SK-N-SH (cell line): ENCODE data around the gene ACKR3. TPM values are rescaled to one million over a fixed set of nuclear protein-coding genes. Genes with fewer than 3 reads are reported as not detected.

Experiments
- CTCF ChIA-PET: fragments of 300-600, 350-600 bp; formaldehyde crosslinking; extraction: SDS; loops from one replicate; lab custom pipeline; 2021; lab: Yijun Ruan, JAX
- POLR2A ChIA-PET: fragments of 350-600 bp; sonication (Branson Sonifier 250); formaldehyde crosslinking; extraction: SDS; loops from one replicate; lab custom pipeline; 2020; ENCODE audit warnings: antibody characterized with exemption, inconsistent platforms; lab: Yijun Ruan, JAX
- DNase-seq: peaks from one replicate; pipeline ENCODE4 v3.0.0; 2012
- H2AFZ ChIP-seq: fragments of 200-600 bp; sonication (generic); 2 replicates; pipeline ENCODE4 v1.8.1; 2016; ENCODE audit warnings: antibody characterized with exemption, mild to moderate bottlenecking, low read depth
- H3F3A ChIP-seq: fragments of 200-600 bp; sonication (generic); replicated peaks from 2 replicates; pipeline ENCODE3; 2016; ENCODE audit warnings: antibody characterized with exemption, mild to moderate bottlenecking; ENCODE audit not compliant: insufficient read depth
- H3K27ac ChIP-seq, 2 experiments: fragments of 200-500 bp in 1 of 2; fragments of 200-600 bp in 1 of 2; sonication (Bioruptor generic) in 1 of 2; sonication (generic), shearing (Covaris generic) in 1 of 2; 2 replicates each; pipeline versions ENCODE4 v1.5.1 to v1.6.1; 2014 to 2016; ENCODE audit warnings: low read depth in 2 of 2, inconsistent platforms in 1 of 2, low read length in 1 of 2, mild to moderate bottlenecking in 1 of 2, mixed read lengths in 1 of 2
- H3K27me3 ChIP-seq: fragments of 200-600 bp; sonication (generic), shearing (Covaris generic); 2 replicates; pipeline ENCODE4 v1.6.1; 2016; ENCODE audit warnings: mixed run types; ENCODE audit not compliant: insufficient read depth
- H3K36me3 ChIP-seq, 2 experiments: fragments of 200-500 bp in 1 of 2; fragments of 200-600 bp in 1 of 2; sonication (Bioruptor generic) in 1 of 2; sonication (generic) in 1 of 2; replicated peaks in 1 of 2; 2 replicates each; pipeline versions ENCODE3 to v1.5.1; 2014 to 2016; ENCODE audit warnings: low read length in 1 of 2, mild to moderate bottlenecking in 1 of 2; ENCODE audit not compliant: insufficient read depth in 2 of 2, control insufficient read depth in 1 of 2
- H3K4me1 ChIP-seq, 2 experiments: fragments of 200-500 bp in 1 of 2; fragments of 200-600 bp in 1 of 2; sonication (Bioruptor generic) in 1 of 2; sonication (generic), shearing (Covaris generic) in 1 of 2; 2 replicates each; pipeline versions ENCODE4 v1.5.1 to v1.6.1; 2014 to 2016; ENCODE audit warnings: low read depth in 1 of 2, low read length in 1 of 2, mixed run types in 1 of 2; ENCODE audit not compliant: insufficient read depth in 2 of 2, control insufficient read depth in 1 of 2
- H3K4me2 ChIP-seq: fragments of 200-600 bp; sonication (generic), shearing (Covaris generic); 2 replicates; pipeline ENCODE4 v1.6.1; 2017; ENCODE audit warnings: mixed run types
- H3K4me3 ChIP-seq, 2 experiments: fragments of 200-500 bp in 1 of 2; fragments of 200-600 bp in 1 of 2; sonication (Bioruptor generic) in 1 of 2; sonication (generic), shearing (Covaris generic) in 1 of 2; 2 replicates each; pipeline versions ENCODE4 v1.5.1 to v1.8.1; 2014 to 2016; ENCODE audit warnings: low read depth in 2 of 2, inconsistent platforms in 1 of 2, low read length in 1 of 2, mild to moderate bottlenecking in 1 of 2, mixed read lengths in 1 of 2, moderate library complexity in 1 of 2
- H3K79me2 ChIP-seq: fragments of 200-600 bp; sonication (generic); 2 replicates; pipeline ENCODE4 v1.8.1; 2017; ENCODE audit warnings: mild to moderate bottlenecking; ENCODE audit not compliant: insufficient read depth
- H3K9ac ChIP-seq: fragments of 200-600 bp; sonication (generic); 2 replicates; pipeline ENCODE4 v1.6.1; 2017; ENCODE audit warnings: mixed run types
- H3K9me2 ChIP-seq: fragments of 200-600 bp; sonication (generic); 2 replicates; pipeline ENCODE4 v1.6.1; 2017; ENCODE audit warnings: mixed run types
- H3K9me3 ChIP-seq: fragments of 200-600 bp; sonication (generic); 2 replicates; pipeline ENCODE4 v1.6.1; 2017; ENCODE audit warnings: mixed run types, mild to moderate bottlenecking, moderate library complexity
- H4K20me1 ChIP-seq: fragments of 200-600 bp; sonication (generic); 2 replicates; pipeline ENCODE4 v1.6.1; 2017; ENCODE audit warnings: mild to moderate bottlenecking, mixed run types; ENCODE audit not compliant: insufficient read depth
- CHD2 ChIP-seq: fragments of 150-350 bp; IDR thresholded peaks from 2 replicates; pipeline ENCODE4 v1.6.1; 2018; ENCODE audit warnings: low read length; ENCODE audit not compliant: partially characterized antibody
- EP300 ChIP-seq, 2 experiments: IDR thresholded peaks; 2 replicates each; pipeline versions ENCODE4 v1.4.0 to v1.6.1; 2012; ENCODE audit warnings: borderline replicate concordance in 1 of 2, low read depth in 1 of 2, low read length in 1 of 2
- GABPA ChIP-seq: IDR thresholded peaks from 2 replicates; pipeline ENCODE4 v1.4.0; 2012; ENCODE audit warnings: low read depth, mild to moderate bottlenecking
- MXI1 ChIP-seq: IDR thresholded peaks from 2 replicates; pipeline ENCODE4 v1.6.1; 2012; ENCODE audit warnings: mild to moderate bottlenecking, low read depth, low read length, improper control_type of control experiment
- NFIC ChIP-seq: IDR thresholded peaks from 2 replicates; pipeline ENCODE4 v1.4.0; 2012; ENCODE audit warnings: borderline replicate concordance
- NRF1 ChIP-seq: IDR thresholded peaks from 2 replicates; pipeline ENCODE4 v1.6.1; 2012; ENCODE audit warnings: low read depth, mild to moderate bottlenecking, low read length
- RAD21 ChIP-seq: IDR thresholded peaks from 2 replicates; pipeline ENCODE4 v1.6.1; 2012; ENCODE audit warnings: mild to moderate bottlenecking, low read length
- RCOR1 ChIP-seq: fragments of 150-350 bp; IDR thresholded peaks from 2 replicates; pipeline ENCODE4 v1.6.1; 2017; ENCODE audit warnings: antibody characterized with exemption, low read length
- RFX5 ChIP-seq: IDR thresholded peaks from 2 replicates; pipeline ENCODE4 v1.6.1; 2012; ENCODE audit warnings: mild to moderate bottlenecking, improper control_type of control experiment, low read length
- SIN3A ChIP-seq: IDR thresholded peaks from 2 replicates; pipeline ENCODE4 v1.6.1; 2012; ENCODE audit warnings: low read depth, mild to moderate bottlenecking, low read length, moderate library complexity, borderline replicate concordance
- SMC3 ChIP-seq: IDR thresholded peaks from 2 replicates; pipeline ENCODE4 v1.6.1; 2012; ENCODE audit warnings: low read depth, low read length, improper control_type of control experiment
- USF1 ChIP-seq: IDR thresholded peaks from 2 replicates; pipeline ENCODE4 v1.4.0; 2012; ENCODE audit warnings: low read depth, borderline replicate concordance
- USF2 ChIP-seq: fragments of 150-350 bp; IDR thresholded peaks from 2 replicates; pipeline ENCODE4 v1.6.1; 2017; ENCODE audit warnings: antibody characterized with exemption, low read length, low read depth, borderline replicate concordance
- YY1 ChIP-seq: IDR thresholded peaks from 2 replicates; pipeline ENCODE4 v1.4.0; 2012; ENCODE audit warnings: low read depth, mild to moderate bottlenecking
- WGBS: methylation state at CpG from one replicate; pipeline ENCODE4 v1.1.6; 2017; ENCODE audit warnings: low lambda C conversion rate; 5-methylcytosine and 5-hydroxymethylcytosine counted together
- polyA plus RNA-seq, 3 experiments: library from polyadenylated mRNA; depleted of rRNA; stranded (reverse); fragments of >200 nt; gene quantifications; 2 replicates each; pipeline ENCODE4 v1.2.3, GENCODE V29; 2012
- TF ChIP-seq, protein P1 (sequence below): IDR thresholded peaks from 2 replicates; pipeline ENCODE4; 2012
- TF ChIP-seq, protein P2 (sequence below): fragments of 150-350 bp; IDR thresholded peaks from 2 replicates; pipeline ENCODE4 v1.6.1; 2016; ENCODE audit warnings: mild to moderate bottlenecking, low read depth, low read length

Gene ACKR3
- polyA plus RNA-seq, 1 of the 3 experiments (the other 2 are of a cell fraction): not detected

DNA sequence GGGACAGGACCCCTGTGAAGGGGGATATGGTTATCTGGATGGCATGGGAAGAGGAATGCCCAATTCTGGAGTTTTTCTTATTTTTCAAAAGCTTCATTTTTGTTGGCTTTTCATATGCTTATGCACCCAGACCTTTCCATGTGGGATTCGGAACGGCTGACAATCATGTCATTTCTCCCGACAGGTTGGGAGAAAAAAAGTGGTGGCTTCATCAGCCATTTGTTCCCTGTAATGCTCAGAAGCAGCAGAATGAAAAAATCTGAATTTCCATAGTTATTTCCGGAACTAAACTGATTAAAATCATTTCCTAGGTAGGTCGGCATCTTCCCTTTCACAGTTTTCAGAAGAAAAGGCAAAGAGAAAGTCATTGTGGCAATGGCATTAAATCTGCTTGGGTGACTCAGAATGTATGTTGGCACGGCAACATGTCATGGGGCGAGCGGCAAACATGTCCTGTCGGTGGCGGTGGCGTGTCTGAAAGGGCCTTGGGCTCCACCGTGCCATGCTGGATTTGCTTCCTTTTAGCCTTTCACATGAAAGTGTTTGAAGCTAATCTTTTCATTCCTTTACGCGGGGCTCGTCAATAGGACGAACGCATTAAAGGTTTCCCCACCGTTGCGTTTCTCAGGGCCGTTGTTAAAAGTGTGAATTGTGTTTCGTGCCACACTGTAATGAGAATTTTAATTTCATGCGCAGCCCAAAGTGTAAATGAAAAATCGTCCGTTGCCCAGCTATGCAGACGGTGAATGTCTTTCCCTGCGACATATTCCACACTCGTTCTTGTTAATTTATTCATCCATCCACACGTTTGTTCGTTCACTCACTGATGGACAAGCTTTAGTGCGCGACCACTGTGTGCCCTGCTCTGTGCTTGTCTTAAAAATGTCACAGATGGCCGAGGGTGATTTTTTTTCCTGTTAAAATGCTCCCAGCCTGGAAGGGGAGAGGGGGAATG is 18.5 kb downstream of the ACKR3 start:
- no peak overlapping the region for H3K27ac ChIP-seq
- CTCF ChIA-PET: no interaction called here
- TF ChIP-seq GABPA (no peak), SMC3 (no peak), RFX5 (no peak), EP300 (IDR thresholded peaks at IDR 0.05; ENCODE audit: borderline replicate concordance in 1 of 2, low read depth in 1 of 2, low read length in 1 of 2) (no peak), USF1 (no peak), RAD21 (no peak), NRF1 (no peak), MXI1 (no peak), SIN3A (no peak), NFIC (no peak), RCOR1 (no peak)
- TF ChIP-seq, protein P1, sequence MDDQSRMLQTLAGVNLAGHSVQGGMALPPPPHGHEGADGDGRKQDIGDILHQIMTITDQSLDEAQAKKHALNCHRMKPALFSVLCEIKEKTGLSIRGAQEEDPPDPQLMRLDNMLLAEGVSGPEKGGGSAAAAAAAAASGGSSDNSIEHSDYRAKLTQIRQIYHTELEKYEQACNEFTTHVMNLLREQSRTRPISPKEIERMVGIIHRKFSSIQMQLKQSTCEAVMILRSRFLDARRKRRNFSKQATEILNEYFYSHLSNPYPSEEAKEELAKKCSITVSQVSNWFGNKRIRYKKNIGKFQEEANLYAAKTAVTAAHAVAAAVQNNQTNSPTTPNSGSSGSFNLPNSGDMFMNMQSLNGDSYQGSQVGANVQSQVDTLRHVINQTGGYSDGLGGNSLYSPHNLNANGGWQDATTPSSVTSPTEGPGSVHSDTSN: no peak
- TF ChIP-seq, all 33 proteins: peak for 0
- H2AFZ ChIP-seq: no peak overlapping the region
- H3K27me3 ChIP-seq: no peaks in the 10 kb centered on the region; the same call in 1 of the 2 replicates
- H3K79me2 ChIP-seq: no peaks in the 10 kb centered on the region
- no peaks in the 10 kb centered on the region for H3K36me3 ChIP-seq
- H3K4me2 ChIP-seq: no peak overlapping the region
- H3K9ac ChIP-seq: no peak overlapping the region
- POLR2A ChIA-PET: no interaction called here
- no peak overlapping the region for H3K4me3 ChIP-seq
- H3K4me1 ChIP-seq: no peaks in the 10 kb centered on the region
- no peaks in the 10 kb centered on the region for H3K9me2 ChIP-seq
- no peaks in the 10 kb centered on the region for H4K20me1 ChIP-seq
- WGBS: 61% methylated on average over 32 of the region's 32 CpGs
- H3K9me3 ChIP-seq: no peaks in the 10 kb centered on the region
- H3F3A ChIP-seq: no peaks in the 10 kb centered on the region
- DNase-seq: no peak

DNA sequence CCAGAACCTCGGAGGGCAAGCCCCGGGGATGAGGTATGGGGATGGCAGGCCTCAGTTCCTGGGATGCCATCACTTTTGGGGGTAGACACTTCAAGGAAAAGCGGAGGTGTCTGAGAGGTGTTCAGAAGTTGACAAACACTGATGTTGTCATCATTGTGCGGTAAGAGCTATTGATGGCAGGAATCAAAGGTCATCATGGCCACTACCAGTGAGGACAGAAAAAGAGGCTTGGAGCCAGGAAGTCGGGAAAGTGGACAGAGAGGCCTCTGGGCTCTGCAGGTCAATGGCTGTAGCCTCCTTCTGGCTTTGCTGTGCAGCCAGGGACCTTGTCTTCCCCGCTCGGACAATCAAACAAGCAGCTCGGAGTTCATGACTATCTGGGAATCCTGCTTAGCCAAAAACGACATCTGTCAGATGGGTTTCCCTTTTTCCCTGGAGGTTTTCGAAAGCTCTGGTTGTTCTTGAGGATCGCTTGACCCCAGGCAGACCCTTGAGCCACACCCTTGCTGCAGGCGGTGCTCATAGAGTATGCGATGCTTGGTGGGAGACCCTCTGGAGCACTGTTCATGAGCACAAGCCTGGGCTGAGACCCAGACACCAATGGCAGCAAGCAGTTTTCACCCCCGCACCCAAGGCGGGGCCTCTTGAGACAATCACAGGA is 19.4 kb downstream of the ACKR3 start:
- Histone ChIP-seq H3K4me2 (no peak overlapping the region), H3K9me3 (no peaks in the 10 kb centered on the region), H3K4me3 (no peak overlapping the region), H3K36me3 (no peaks in the 10 kb centered on the region), H3K79me2 (no peaks in the 10 kb centered on the region), H3K9me2 (no peaks in the 10 kb centered on the region), H2AFZ (no peak overlapping the region), H3K4me1 (no peaks in the 10 kb centered on the region), H3K27me3 (no peaks in the 10 kb centered on the region; the same call in 1 of the 2 replicates), H3K9ac (no peak overlapping the region), H3F3A (no peaks in the 10 kb centered on the region), H3K27ac (no peak overlapping the region), H4K20me1 (no peaks in the 10 kb centered on the region)
- ChIA-PET POLR2A (no interaction called here), CTCF (no interaction called here)
- no peak for DNase-seq
- no peak for TF ChIP-seq SMC3
- TF ChIP-seq NFIC: no peak
- no peak for TF ChIP-seq YY1
- TF ChIP-seq, protein P2, sequence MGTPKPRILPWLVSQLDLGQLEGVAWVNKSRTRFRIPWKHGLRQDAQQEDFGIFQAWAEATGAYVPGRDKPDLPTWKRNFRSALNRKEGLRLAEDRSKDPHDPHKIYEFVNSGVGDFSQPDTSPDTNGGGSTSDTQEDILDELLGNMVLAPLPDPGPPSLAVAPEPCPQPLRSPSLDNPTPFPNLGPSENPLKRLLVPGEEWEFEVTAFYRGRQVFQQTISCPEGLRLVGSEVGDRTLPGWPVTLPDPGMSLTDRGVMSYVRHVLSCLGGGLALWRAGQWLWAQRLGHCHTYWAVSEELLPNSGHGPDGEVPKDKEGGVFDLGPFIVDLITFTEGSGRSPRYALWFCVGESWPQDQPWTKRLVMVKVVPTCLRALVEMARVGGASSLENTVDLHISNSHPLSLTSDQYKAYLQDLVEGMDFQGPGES: no peak
- no peak for TF ChIP-seq CHD2
- TF ChIP-seq USF2: no peak
- TF ChIP-seq RAD21: no peak
- 51% methylated on average over 15 of the region's 15 CpGs for WGBS
